NOMO-1 treated with dmso at 0.1 percent for 144 hours (cell line): Measurements from ENCODE around the gene GALK2.

Experiments used
- DNase-seq: peaks from one replicate; lab custom pipeline; 2025; ENCODE audit not compliant: unreplicated experiment; lab: John Stamatoyannopoulos, UW

Gene GALK2

GRCh38 chr15:49169880-49170597 lies at the start of gene GALK2:
GALK2 (plus strand) TSS chr15:49170247; CDS start chr15:49170323, 76 bp downstream.
- peak; percentile 75 for DNase-seq

- DNase-seq: no peak
Measured at GRCh38 chr15:49120832-49121231, 49.2 kb upstream of the GALK2 start.

- DNase-seq: no peak
Measured at GRCh38 chr15:49121901-49122300, 48.1 kb upstream of the GALK2 start.

GRCh38 chr15:49122541-49123062 lies 47.4 kb upstream of the GALK2 start:
- DNase-seq: no peak

DNA sequence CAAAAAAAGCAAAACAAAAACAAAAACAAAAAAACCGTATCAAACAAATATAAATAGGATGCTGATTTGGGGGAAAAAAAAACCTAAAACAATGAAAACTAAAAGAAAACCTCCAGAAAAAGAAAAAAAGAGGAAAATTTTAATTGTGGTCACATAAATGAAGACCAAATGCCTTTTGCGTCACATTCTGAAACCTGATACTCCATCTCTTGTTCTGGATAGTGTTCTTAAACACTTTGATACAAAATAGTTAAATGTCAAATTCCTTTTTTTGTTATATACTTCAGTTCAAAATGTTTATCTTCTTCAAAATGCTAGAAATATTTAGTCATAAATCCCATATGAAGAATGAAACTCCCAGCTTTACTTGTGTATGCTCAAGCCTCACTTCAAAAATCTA lies 45.7 kb upstream of the GALK2 start:
- DNase-seq: no peak

DNA sequence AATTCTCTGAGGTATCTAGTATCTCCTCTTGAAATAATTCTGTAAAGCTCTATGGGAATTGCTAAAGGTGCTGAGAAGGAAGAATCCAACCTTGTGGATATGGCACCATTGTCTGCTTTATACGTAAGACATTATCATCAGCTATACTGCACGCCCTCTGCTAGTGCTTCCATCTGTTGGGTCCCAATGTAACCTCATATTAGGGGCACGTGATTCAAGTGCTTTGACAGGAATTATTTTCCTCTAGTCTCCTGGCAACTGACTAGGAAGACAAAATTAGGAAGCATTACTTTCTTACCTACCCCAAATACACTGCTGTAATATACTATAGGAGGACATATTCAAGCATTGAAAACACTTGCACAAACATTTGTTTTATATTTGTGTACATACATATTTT lies 38.6 kb upstream of the GALK2 start:
- DNase-seq: no peak

DNA sequence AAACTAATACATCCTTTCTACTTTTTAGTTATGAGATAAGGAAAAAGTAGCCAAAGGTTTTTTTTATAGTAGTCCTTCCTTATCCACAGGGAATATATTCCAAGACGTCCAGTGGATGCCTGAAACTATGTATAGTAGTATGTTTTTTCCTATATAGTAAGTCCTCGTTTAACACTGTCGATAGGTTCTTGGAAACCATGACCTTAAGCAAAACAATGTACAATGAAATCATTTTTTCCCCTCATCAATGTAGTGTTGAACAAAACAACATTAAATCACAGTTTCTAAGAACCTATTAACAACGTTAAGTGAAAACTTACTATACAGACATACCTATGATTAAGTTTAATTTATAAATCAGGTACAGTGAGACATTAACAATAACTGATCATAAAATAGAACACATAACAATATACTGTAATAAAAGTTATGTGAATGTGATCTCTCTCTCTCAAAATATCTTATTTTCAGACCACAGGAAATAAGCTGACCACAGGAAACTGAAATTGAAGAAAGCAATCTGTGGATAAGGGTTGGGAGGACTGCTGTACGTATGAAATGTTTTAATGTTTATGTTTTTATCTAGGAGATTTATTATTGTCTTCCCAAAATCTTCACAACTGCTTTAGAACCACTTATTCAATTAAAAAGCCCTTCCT lies 35.2 kb upstream of the GALK2 start:
- DNase-seq: no peak

DNA sequence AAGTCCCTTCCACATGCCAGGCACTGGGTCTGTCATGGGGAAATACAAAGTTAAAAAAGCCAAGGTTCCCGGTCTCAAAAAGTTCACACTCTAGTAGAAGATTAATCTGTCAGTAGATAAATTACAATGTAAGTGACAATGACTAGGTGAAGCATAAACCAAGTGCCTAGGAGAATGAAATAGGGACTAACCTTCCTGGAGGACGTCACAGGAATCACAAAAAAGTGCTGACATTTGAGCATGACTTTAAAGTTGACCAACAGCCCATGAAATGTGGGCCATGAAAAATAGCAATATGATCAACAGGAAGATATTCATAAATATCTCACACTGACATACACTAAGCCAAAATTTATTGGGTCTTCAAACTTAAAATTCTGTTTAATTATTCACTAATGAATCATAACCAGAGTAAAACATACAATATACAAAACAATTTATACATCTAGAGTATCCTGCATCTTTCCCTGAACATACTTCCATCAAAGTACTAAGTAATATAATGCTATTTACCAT lies 34.6 kb upstream of the GALK2 start:
- no peak for DNase-seq

DNA sequence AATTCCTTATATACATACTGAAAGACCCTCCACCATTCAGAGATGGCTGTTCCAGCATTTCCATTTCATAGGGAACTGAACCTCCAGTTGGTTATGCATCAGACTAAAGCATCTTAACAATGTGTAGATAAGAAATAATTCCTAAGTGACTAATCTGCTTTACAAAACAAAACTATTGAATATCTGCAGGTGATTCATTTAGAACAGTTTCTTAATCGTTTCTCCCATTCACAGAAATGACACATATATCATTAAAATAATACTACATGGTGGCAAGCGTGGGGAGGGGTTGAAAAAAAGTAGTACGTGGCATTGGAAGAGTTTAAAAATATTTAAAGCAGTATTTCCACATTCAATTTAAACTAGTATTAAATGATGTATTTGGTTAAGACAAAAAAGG lies 34.1 kb upstream of the GALK2 start:
- DNase-seq: no peak

GRCh38 chr15:49137861-49138260 lies 32.2 kb upstream of the GALK2 start:
- DNase-seq: no peak

DNA sequence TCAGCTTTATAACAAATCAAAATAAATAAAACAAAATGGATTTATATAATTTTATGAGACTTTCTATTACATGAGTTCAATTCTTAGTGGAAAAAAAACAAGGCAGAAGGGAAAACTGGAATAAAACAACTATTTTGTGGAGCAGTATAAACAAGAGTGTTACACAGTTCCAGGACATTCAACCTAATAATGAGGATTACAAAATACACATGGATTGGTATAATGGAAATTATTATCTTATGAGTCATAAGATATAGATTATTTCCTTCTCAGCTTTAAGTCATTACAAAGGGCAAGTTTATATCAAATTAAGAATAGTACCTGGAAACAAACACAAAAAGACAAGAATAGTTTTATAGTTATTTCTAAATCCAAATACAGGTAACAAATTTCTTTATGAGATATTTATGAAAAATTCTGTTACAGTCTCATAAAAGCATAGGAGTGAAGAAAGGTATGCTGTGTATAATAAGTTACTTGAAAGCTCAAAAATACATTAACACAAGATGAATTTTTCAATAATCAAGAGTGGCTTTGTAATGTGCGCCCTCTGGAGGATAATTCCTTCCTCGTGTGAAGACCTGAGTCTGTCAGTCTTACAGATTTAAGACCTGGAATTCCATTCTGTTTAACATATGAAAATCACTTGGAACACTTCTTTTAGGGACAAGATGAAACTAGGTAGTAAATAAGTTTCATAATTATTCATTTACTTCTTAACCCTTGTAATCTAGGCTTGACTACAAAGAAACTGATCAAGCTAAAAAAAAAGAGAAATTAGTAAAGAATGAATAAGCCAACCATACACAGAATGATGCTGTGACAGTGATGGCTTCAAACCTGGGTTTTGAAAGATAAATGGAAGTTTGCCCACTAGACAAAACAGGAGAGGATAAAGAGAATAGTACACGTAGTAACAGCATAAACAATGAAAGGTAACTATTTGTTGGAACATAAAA lies 24.1 kb upstream of the GALK2 start:
- no peak for DNase-seq

DNA sequence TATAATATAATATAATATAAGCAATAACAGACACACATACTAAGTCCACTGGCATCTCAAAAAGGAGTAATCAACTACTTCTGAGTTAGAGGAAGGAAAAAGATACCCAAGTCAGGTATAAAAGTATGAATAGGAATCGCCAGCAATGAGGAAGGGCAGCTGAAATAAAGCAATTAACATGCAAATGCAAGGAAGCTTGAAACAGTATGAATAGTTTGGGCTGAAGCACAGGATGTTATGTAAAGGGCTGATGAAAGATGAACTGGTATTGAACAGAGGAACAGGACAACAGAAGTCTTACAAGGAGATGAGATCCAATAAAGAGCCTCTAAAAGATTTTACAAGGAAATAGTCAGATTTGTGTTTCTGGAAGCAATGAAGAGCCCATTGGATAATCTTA lies 21.7 kb upstream of the GALK2 start:
- peak; percentile 14 for DNase-seq

DNA sequence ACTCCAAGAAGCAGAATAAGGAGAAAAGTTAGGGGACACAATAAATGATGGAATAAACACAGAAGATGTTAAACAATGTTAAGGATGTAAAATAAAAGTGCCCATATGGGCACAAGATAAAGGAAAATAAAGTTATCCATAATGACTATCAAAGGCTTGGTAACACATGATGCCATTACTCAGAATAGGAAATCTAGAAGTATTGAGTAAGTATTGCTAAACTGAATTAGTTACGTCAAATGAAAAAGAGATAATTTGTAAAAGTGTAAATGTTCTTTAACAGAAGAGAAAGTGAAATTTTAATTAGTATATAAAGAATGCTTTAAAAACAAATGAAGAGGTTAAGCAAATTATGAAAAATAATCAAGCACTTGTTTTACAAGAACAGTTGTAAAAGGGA lies 21.3 kb upstream of the GALK2 start:
- DNase-seq: no peak

DNA sequence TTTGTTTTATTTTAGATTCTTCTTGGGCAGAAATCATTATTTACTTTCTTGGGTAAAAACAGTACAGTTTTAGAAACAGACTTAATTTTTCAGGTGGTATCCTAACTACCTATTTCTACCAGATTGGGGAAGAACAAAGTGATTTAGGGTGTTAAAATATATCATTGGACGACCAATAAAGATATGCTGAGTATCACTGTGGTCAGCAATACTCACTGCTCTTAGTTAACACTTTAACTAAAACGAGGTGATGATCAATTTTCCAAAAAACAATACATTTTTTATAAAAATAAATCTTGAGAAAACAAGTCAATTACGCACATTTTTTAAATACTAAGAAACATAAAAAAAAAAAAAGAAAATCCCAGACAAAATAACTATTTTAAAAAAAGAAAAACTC lies 18.2 kb upstream of the GALK2 start:
- DNase-seq: no peak

- no peak for DNase-seq
Measured at GRCh38 chr15:49152552-49153312, 17.3 kb upstream of the GALK2 start.

GRCh38 chr15:49154359-49154758 lies 15.7 kb upstream of the GALK2 start:
- no peak for DNase-seq

DNA sequence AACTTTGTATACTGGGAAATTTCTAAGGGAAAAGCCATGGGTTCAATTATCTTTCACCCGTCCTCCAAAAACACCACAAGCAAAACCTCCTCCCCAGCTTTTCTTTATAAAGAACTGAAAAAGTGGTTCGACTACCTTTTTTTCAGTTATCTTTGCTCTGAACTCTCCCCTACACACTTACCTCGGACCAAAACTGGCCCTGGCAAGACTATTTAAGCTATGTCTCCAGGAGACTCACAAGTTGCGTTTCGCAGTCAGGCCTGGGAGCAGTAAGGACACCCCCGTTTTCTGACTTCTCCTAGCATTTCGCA lies 15.3 kb upstream of the GALK2 start:
- DNase-seq: no peak

DNA sequence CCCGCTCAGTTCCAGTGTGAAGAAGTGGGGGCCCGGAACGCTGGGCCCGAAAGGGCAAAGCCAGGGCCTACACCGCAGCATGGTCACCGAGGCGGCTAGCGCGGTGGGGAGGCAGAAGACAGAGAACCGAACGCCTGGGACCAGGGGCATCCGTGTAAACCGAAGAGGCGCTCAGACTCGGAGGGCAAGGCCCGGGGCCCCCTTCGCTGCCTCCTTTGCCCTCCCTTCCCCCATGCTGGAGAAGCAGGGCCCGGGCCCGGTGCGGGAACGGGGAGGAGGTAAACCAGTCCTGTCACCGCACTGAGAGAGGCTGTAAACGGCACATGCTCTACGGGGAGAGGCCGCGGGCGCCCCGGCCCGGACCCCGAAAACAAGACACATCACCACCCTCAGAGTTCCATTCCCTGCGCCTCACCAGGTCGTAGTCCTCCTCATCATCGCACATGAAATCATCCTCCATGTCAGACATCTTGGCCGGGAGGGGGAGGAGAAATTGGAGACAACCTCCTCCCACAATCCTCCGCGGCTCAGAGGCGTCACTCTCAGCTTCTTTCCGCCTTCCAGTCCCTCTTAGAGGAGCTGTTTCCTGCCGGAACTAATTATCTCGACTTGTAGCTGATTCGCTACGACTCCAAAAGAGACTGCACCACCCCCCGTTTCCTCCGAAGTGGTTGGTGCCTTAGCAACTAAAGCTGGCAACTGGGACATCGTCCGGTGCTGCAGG lies 14.8 kb upstream of the GALK2 start, which contains the start of gene COPS2:
TSS of gene COPS2 (minus strand) at position 490 of the 724 bp plus-strand sequence. CDS start at position 469, 21 bp downstream.
- peak; percentile 88 for DNase-seq

DNA sequence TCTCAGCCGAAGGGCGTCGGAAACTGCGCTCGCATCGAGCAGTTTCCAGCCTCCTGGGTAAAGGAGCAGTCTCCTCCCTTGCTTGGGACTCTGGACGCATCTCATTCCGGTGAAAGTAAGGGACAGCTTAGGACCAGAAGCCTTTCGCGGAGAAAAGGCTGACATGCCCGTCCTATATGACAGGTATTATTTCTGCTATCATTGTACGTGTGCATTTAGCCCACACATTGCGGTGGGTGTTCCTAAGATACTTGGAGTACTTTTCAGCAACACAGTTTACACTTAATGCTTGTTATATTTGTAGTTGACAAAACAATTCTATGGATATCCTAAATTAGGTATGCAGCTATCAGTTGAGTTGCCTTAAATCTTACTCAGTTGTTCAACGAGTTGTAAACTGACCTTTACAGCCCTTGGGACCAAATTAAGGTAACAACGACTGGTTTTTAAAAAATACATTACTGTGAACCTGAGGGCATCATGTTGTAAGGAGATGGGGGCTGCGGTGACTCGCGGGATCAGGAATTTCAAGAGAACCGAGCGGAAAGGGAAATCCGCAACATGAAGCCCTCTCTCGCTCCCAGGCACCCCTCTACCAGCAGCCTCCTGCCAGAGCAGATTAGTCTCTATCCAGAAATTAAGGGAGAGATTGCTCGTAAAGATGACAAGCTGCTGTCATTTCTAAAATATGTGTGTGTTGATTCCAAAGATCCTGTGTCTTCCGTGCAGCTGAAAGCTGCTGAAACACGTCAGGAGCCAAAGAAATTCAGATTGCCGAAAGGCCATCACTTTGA lies 14.0 kb upstream of the GALK2 start:
- DNase-seq: no peak
